CD4-positive, alpha-beta T cell treated with Interferon alpha-2 for 1 hour (primary cell): ENCODE data around the gene HNRNPA0.

Source experiments
- DNase-seq, 2 donors: peaks; one replicate each; pipeline ENCODE4 v3.0.0-alpha.2; 2020 to 2022

HNRNPA0 gene

DNA sequence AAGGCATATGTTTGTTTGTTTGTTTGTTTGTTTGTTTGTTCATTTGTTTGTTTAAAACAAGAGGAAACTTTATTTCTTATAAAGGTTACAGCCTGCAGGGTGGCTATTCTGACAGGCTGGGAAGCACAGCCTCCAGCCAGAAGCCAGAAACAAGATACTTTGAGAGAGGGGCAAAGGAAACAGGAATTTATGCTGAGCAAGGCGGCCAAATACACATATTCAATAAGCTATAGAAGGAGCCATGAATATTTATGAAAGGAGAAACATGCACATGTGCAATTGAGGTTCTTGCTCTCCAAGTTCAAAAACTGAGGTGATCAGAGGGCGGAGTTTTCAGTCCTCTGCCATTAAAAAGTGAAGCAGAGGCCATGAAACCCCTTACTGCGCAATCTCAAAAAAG is 37.8 kb downstream of the HNRNPA0 start:
- no peak for DNase-seq

DNA sequence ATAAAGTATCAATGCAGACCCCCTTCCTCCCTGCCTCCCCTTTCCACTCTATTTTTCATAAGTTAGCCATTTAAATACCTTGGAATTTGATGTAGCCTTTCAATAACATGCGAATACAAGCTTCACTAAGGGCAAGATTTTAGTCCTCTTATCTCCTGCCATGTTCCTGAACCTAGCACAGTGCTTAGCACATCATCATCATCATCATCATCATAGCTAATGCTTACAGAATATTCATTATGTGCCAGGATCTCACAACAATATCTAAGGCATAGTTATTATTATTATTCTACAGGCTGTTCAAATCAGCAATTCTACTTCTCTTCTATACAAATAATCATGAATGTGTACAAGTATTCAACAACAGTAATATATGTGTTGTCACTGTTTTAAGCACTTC is 38.7 kb downstream of the HNRNPA0 start:
- DNase-seq = no peak

DNA sequence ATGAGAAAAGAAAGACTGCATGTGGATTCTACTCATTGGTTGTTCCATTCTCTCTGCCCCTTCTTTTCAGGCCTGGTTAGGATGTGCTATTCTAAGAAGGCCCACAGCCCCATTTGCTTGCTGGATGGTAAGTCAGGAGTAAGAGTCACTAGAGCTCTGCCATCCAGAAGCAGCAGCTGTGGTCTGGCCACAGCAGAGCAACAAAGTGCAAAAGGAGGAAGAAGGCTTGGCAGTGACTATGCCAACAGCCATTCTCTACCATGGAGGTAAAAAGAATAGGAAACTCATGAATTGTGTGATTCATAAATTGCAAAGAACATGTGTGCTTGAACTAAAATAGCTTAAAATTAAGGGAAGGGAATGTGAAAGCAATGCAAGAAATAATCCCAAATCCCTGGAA is 39.2 kb downstream of the HNRNPA0 start:
- no peak for DNase-seq

DNA sequence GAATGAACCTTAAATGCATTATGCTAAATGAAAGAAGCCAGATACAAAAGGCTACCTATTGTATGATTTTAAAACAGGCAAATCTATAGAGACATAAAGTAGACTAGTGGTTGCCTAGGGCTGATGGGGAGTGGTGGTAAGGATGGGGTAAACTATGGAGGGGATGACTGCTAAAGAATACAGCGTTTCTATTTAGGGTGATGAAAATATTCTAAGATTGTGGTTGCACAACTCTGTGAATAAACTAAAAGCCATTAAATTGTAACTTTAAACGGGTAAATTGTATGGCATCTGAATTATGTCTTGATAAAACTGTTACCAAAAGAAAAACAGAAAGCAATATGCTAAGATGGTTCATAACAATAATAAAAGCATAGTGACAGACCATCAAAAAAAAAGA is 39.7 kb downstream of the HNRNPA0 start:
- DNase-seq = no peak

DNA sequence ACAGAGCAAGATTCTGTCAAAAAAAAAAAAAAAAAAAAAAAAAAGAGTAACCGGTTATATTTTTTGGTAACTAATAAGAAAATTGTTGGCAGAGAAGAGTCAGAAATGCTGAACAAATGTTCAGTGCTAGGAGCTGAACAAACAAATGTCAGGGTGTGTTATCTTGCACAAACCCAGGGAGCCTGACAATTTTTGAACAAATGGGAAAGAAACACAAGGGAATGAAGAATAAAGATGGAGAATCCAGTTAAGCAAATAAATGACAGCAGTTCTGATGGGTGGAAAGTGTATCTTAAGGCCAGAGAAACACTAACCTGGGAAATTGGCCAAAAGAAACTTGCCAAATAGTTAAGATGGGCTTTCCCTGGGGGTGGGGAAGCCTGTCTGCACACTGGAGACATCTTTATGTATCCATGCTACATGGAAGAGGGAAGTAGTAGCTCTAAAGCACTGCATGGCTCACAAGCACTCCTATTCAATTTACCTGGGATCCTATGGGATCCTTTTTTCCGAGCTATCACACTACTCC is 42.0 kb downstream of the HNRNPA0 start:
- DNase-seq = no peak

DNA sequence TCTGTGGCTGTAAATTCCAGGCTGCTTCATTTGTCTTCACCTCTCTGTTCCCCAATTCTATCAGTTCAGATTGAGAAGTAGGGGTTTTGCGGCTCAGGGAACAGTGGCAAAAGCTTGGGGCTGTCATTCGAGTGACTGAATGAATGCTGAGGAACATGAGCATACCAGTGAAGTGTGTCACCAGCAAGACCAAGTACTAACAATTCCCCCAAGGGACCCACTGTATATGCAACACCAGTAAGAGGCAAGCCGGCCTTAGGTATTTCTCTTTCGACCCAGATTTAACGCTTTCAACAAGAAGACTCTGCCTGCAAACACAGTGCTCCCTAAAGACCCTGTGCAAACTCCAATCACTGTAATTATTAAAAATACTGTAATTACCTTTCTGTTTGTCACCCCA is 44.1 kb downstream of the HNRNPA0 start:
- no peak for DNase-seq

DNA sequence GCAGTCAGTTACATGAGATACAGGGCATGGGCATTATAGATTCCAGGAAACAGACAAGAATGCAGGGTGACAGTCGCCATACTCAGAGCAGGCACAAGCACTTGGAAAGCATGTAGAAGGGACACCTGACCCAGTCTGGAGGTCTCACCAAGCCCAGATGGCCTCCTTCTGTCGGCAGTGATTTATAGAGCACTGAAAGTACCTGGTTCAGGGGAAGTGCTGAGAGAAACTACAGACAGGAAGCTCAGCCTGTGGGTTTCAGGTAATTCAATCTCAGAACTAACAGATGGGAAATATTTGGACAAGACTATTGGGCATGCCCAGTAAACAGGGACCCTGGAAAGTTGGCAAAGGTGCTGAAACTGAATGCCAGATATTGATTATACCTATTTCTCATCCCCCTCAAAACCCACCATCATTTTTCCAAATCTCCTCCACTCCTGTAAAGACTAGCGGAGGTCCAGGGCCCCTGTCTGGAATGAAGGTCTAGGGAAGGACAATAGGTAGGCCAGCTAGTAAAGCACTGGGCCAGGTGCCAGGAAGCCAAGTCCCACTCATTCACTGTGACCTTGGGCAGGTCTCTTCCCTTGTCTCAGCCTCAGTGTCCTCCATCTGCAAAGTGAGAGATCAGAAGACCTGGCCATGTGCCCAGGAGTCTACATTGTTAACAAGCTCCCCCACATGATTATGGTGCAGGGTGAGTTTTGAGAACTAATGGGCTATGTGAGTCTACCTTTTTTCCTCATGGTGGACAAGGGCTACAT is 45.2 kb downstream of the HNRNPA0 start:
- DNase-seq = no peak

DNA sequence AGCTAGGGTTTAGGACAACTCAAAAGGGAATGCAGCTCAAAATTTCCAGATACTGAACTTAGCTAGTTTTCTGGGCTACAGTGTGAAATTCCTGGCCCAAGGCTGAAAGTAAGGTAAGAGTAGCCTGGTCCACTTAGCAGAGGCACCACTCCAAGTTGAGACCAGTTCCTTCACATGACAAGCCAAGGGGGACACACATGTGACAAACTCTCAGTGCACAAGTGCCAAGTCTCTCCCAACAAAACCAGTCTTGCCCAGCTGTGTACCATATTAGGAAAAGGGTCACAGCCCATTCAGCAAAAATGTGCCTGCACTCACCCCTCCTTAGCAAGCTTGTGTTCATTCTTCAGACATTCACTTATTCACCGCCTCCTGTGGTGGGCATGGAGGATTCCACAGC is 46.1 kb downstream of the HNRNPA0 start:
- no peak for DNase-seq

DNA sequence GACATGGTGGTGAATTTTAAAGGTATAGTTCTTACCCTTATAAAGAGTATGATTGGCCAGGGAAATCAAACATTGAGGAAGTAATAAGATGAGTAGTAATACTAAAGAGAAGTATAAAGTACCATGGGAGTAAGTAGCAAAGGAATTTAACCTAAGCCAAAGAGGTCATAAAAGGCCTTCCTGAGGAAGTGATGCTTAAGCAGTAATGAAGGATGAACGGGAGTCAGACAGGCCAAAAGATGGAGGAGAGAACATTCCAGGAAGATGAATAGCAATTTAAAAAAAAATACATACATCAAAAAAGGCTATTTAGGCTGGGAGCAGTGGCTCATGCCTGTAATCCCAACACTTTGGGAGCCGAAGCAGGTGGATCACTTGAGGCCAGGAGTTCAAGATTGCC is 47.3 kb downstream of the HNRNPA0 start:
- DNase-seq = no peak

DNA sequence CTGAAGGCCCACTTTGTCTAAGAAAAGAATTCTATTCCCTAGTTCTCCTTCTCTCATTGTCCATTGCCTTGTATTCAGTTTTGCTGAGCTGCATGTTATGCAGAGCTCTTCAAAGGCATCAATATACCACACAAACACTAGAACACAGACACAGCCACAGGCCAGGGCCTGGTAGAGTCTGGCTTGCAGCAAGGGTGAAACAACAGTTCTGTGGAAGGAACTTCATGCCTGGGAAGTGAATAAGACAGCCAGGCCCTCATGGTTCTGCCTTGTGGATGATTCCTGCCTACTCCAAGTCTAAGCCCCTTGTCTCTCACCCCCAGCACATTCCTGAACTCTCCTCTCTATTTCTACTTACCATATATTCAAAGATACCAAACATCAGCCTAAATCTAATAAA is 49.1 kb downstream of the HNRNPA0 start:
- DNase-seq = no peak

DNA sequence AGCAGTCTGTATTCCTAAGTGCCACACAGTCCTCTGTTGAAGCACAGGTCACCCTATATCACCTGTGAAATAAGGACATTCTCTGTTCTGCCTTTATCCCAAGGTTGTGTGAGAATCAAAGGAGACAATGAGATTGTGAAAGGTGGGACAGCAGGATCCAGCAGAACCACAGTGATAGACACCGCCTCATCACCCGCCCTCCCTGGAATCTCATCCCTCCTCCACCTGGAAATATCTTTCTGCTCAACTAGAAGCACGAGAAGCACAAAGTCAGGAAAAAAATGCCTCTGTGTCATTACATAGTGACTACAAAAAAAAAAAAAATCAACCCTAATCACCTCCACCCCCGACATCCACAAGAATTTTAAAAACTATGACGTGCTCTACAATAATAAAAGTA is 50.6 kb downstream of the HNRNPA0 start:
- no peak for DNase-seq

DNA sequence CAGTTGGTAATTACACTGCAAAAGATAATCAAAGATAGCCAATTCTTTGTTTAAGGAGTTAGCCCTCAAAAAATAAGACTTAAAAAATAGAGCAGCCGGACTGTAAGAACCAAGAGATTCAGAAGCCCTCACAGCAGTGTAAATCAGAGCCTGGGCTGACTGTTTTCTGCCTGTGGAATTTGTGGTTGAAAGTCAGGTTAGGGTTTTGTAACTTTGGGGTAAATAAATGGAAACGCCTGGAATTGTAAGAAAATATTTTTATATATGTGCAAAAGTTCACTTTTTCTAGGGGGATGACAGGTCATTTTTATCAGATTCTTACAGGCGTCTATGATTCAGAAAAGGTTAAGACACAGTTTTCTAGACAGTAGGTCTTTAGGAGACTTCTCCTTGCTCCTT is 53.9 kb downstream of the HNRNPA0 start:
- DNase-seq = no peak

DNA sequence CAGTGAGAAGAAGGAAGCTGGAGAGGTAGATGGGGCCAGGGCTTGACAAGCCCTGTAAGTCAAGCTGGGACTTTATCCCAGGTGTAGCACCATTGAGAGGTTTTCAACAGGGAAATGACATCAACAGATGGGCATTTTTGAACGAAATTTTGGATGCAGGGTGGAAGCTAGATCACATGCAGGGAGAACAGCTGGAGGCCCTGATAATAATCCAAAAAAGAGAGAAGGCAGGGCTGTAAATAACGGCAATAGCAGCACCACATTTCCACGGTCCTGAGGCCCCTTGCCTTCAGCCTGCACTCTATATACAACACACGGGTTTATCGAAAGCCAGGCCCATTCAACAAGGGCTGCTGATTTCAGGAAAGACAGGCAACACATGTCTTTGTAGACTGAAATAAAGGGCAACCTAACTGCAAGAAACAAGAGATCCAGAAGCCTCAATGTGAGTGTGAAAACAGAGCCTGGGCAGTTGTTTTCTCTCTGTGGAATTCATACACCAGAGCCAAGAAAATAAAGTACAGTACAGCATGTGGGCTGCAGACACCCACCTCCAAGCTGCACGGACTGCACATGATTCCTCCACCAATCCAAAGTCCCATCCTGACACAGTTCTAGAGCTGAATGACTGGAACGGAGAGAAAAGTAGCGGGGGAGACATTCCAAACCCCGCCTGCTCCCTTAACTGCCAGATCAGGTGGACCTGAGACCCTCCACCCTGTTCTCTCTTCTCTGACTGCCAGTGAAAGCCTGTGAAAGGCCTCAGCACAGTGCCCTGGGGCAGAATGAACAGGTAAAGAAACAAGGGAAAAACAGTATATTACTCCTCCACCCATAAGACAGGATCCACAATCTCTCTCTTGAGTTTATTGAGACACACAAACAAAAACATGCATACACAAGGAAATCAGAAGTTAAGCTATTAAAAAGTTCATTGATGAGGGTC is 54.6 kb downstream of the HNRNPA0 start:
- DNase-seq = no peak

DNA sequence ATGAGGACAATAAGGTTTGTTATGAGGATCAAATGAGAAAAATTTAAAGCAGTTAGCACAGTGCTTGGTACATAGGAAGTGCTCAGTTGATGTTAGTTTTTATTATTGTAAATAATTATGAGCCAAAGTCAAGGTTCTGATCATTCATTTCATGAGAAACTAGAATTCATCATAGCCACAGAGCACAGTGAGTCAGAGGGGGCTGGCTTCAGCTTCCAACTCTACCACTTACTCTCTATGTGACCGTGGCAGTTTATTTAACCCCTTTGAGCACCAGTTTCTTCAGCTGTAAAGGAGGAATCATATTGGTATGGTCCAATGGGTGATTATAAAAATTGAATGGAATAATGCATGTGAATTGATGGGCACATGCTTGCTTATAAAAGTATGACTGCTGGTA is 57.7 kb downstream of the HNRNPA0 start:
- DNase-seq = no peak

DNA sequence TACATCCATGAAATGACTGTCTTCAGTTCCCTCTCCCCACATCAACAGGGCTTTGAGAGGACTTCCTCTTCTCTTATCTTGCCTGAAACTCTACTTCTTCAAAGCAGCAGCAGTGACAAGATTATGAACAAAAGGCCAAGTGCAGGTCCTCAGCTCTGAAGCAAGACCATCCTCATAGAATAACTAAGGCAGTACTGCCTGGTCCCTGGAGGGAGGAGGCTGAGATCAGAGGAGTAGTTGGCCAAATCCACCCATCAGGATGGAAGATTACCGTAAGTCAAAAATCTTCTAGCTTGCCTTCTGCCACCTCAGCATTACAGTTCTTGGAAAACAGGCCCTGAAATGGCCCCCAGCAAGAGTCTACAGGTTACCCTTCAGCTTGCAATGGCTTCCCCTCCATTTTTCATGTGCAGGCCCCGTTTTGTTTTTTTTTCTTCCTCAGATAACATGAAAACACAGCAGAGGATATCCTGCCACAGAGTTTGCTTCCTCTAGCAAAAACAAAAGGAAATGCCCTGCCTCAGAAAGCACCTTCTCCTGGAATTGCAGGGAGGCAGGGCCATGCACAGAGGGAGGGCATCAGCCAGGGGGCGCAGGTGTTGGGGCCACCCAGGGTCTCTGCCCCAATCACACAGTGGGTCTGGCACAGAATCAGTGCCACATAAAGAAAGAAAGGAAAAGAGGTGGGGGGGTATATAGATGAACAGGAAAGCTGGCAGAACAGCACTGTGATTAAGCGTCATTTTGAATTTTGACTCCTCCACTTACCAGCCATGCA is 58.3 kb downstream of the HNRNPA0 start:
- peak in 1 of 2 donors; percentile 44 for DNase-seq
